Suprapubic skin (tissue), 4 donors: ENCODE data around the gene TAAR6. TPM values are rescaled to one million over a fixed set of nuclear protein-coding genes. Genes with fewer than 3 reads are reported as not detected.
"Not testable (repeated sequence)": the region's sequence is repeated elsewhere in the genome, so short reads cannot be mapped to it uniquely, and the experiment has no call there.

Source experiments
- DNase-seq, 2 donors: peaks; one replicate each; pipeline ENCODE4 v3.0.0-alpha.2; 2019; ENCODE audit warnings: low spot score in 2 of 2
- H3K27ac ChIP-seq: fragments of 200-600 bp; sonication (generic); one replicate; pipeline ENCODE4 v1.5.1; 2019
- H3K27me3 ChIP-seq: fragments of 200-600 bp; sonication (generic); one replicate; pipeline ENCODE4 v1.5.1; 2019
- H3K36me3 ChIP-seq: fragments of 200-600 bp; sonication (generic); one replicate; pipeline ENCODE4 v1.5.1; 2019
- H3K4me1 ChIP-seq: fragments of 200-600 bp; sonication (generic); one replicate; pipeline ENCODE4 v1.5.1; 2019
- H3K4me3 ChIP-seq: fragments of 200-600 bp; sonication (generic); one replicate; pipeline ENCODE4 v1.5.1; 2019; ENCODE audit warnings: mild to moderate bottlenecking
- H3K9me3 ChIP-seq: fragments of 200-600 bp; sonication (generic); one replicate; pipeline ENCODE4 v1.5.1; 2019
- EP300 ChIP-seq: sonication (generic); formaldehyde crosslinking; IDR thresholded peaks from one replicate; pipeline ENCODE4 v1.6.1; 2017; ENCODE audit warnings: antibody characterized with exemption
- POLR2A ChIP-seq, 2 donors: fragments of 450-650 bp; IDR thresholded peaks; one replicate each; pipeline ENCODE4 v1.6.1; 2017; ENCODE audit warnings: antibody characterized with exemption in 2 of 2, mild to moderate bottlenecking in 2 of 2, moderate library complexity in 2 of 2
- POLR2AphosphoS5 ChIP-seq, 3 donors: sonication (generic); formaldehyde crosslinking; IDR thresholded peaks; one replicate each; pipeline ENCODE4 v1.6.1; 2017; ENCODE audit warnings: antibody characterized with exemption in 3 of 3
- WGBS: methylation state at CpG from one replicate; pipeline ENCODE4 v1.1.5; 2018; 5-methylcytosine and 5-hydroxymethylcytosine counted together
- total RNA-seq, 4 donors: library from RNA; depleted of rRNA; stranded (reverse); fragments of >200 nt; gene quantifications; one replicate each; pipeline ENCODE4 v1.1.0, GENCODE V29; 2016
- TF ChIP-seq, protein P1 (sequence below), 2 donors: fragments of 200-600 bp in 1 of 2; fragments of 450-650 bp in 1 of 2; sonication (generic) in 1 of 2; IDR thresholded peaks; one replicate each; pipeline ENCODE4 v1.5.1; 2016 to 2019; ENCODE audit warnings: antibody characterized with exemption in 2 of 2, mild to moderate bottlenecking in 1 of 2, moderate library complexity in 1 of 2

TAAR6 gene
- total RNA-seq, 4 donors from 2014 or later, result not detected

- Histone ChIP-seq H3K36me3 (no peaks in the 10 kb centered on the region), H3K4me1 (no peaks in the 10 kb centered on the region), H3K27ac (no peak overlapping the region), H3K27me3 (peaks cover 7% of the 10 kb centered on the region), H3K4me3 (no peak overlapping the region), H3K9me3 (no peaks in the 10 kb centered on the region)
- 86% methylated on average over 4 of the region's 4 CpGs for WGBS
- no peak for DNase-seq
- TF ChIP-seq EP300 (no peak), POLR2AphosphoS5 (IDR thresholded peaks at IDR 0.05) (no peak), POLR2A (IDR thresholded peaks at IDR 0.05) (no peak)
- TF ChIP-seq, protein P1, sequence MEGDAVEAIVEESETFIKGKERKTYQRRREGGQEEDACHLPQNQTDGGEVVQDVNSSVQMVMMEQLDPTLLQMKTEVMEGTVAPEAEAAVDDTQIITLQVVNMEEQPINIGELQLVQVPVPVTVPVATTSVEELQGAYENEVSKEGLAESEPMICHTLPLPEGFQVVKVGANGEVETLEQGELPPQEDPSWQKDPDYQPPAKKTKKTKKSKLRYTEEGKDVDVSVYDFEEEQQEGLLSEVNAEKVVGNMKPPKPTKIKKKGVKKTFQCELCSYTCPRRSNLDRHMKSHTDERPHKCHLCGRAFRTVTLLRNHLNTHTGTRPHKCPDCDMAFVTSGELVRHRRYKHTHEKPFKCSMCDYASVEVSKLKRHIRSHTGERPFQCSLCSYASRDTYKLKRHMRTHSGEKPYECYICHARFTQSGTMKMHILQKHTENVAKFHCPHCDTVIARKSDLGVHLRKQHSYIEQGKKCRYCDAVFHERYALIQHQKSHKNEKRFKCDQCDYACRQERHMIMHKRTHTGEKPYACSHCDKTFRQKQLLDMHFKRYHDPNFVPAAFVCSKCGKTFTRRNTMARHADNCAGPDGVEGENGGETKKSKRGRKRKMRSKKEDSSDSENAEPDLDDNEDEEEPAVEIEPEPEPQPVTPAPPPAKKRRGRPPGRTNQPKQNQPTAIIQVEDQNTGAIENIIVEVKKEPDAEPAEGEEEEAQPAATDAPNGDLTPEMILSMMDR (IDR thresholded peaks at IDR 0.05), result no peak
Observed at GRCh38 chr6:132548746-132549463, 21.2 kb upstream of the TAAR6 start.

GRCh38 chr6:132551214-132551613 lies 18.9 kb upstream of the TAAR6 start:
- no peak for TF ChIP-seq POLR2A (IDR thresholded peaks at IDR 0.05)
- no peak for TF ChIP-seq POLR2AphosphoS5 (IDR thresholded peaks at IDR 0.05)
- TF ChIP-seq EP300, result no peak
- TF ChIP-seq, protein P1 (IDR thresholded peaks at IDR 0.05), result no peak
- no peaks in the 10 kb centered on the region for H3K9me3 ChIP-seq
- no peak overlapping the region for H3K27ac ChIP-seq
- no peaks in the 10 kb centered on the region for H3K4me1 ChIP-seq
- H3K4me3 ChIP-seq, result no peak overlapping the region
- DNase-seq, result no peak
- H3K36me3 ChIP-seq, result no peaks in the 10 kb centered on the region
- WGBS, result 79% methylated on average over 3 of the region's 4 CpGs
- peaks cover 9% of the 10 kb centered on the region for H3K27me3 ChIP-seq

DNA sequence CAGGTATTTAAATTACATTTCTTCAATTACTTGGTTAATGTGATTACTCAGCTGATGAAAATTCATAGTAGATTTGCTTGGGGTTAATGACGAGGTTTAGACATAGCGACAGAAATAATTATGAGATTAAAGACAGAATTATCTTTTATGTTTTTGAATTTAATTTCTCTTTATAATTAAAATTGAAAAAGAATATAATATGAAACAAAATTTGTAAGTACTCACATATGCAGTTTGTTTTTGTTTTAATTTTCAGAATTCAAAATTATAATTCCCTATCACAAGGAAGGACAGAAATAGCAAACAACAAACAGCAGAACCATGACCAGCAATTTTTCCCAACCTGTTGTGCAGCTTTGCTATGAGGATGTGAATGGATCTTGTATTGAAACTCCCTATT lies 17.8 kb upstream of the TAAR6 start, which contains the start of gene TAAR8:
Gene TAAR8, plus strand, starts transcription at position 301 of the 400 bp plus-strand sequence. Its CDS starts 21 bp downstream, at position 322.
- Histone ChIP-seq H3K36me3 (no peaks in the 10 kb centered on the region), H3K4me3 (no peak within 1 kb of the TSS), H3K27me3 (peaks cover 9% of the 10 kb centered on the region), H3K27ac (no peak within 1 kb of the TSS), H3K4me1 (no peaks in the 10 kb centered on the region), H3K9me3 (no peaks in the 10 kb centered on the region)
- 87% methylated on average over 2 of the region's 2 CpGs for WGBS
- TF ChIP-seq, protein P1 (IDR thresholded peaks at IDR 0.05), result no peak
- TF ChIP-seq POLR2AphosphoS5 (IDR thresholded peaks at IDR 0.05), result no peak
- TF ChIP-seq EP300, result no peak
- TF ChIP-seq POLR2A (IDR thresholded peaks at IDR 0.05), result no peak
- no peak for DNase-seq

DNA sequence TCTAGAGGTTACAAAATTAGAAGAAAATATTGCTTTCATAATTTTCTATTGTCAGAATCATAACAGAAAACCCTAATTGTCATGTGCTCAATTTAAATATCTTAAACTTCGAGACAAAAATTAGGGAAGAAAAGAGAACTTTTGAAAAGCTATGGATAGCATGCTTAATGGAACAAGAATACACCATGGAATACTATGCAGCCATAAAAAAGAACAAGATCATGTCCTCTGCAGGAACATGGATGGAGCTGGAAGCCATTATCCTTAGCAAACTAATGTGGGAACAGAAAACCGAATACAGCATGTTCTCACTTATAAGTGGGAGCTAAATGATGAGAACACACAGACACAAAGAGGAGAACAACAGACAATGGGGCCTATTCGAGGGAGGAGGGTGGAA lies 10.0 kb upstream of the TAAR6 start:
- H3K27me3 ChIP-seq, H3K4me1 ChIP-seq, H3K27ac ChIP-seq, H3K9me3 ChIP-seq, H3K4me3 ChIP-seq, DNase-seq, H3K36me3 ChIP-seq: not testable (repeated sequence)
- WGBS, result 76% methylated on average over 3 of the region's 3 CpGs

- no peaks in the 10 kb centered on the region for H3K9me3 ChIP-seq
- 81% methylated on average over 6 of the region's 6 CpGs for WGBS
- no peak overlapping the region for H3K4me3 ChIP-seq
Observed at GRCh38 chr6:132566404-132566803, 3.7 kb upstream of the TAAR6 start.

GRCh38 chr6:132567566-132567965 lies 2.6 kb upstream of the TAAR6 start:
- no peak for TF ChIP-seq EP300
- no peak for TF ChIP-seq POLR2AphosphoS5 (IDR thresholded peaks at IDR 0.05)
- no peak for TF ChIP-seq POLR2A (IDR thresholded peaks at IDR 0.05)
- TF ChIP-seq, protein P1 (IDR thresholded peaks at IDR 0.05), result no peak
- H3K4me3 ChIP-seq, result no peak overlapping the region
- 81% methylated on average over 1 of the region's 1 CpG for WGBS
- no peaks in the 10 kb centered on the region for H3K4me1 ChIP-seq
- H3K36me3 ChIP-seq, result no peaks in the 10 kb centered on the region
- H3K27ac ChIP-seq, result no peak overlapping the region
- H3K9me3 ChIP-seq, result no peaks in the 10 kb centered on the region
- peaks cover 7% of the 10 kb centered on the region for H3K27me3 ChIP-seq
- DNase-seq, result no peak

More at GRCh38 chr6:132566404-132566803, 3.7 kb upstream of the TAAR6 start:
- Histone ChIP-seq H3K27me3 (peaks cover 7% of the 10 kb centered on the region), H3K27ac (no peak overlapping the region), H3K36me3 (no peaks in the 10 kb centered on the region), H3K4me1 (no peaks in the 10 kb centered on the region)
- no peak for DNase-seq
- TF ChIP-seq POLR2AphosphoS5 (IDR thresholded peaks at IDR 0.05) (no peak), POLR2A (IDR thresholded peaks at IDR 0.05) (no peak)
